GM21381 (cell line): Measurements from ENCODE around the gene NINL.
"Not testable (repeated sequence)": the region's sequence is repeated elsewhere in the genome, so short reads cannot be mapped to it uniquely, and the experiment has no call there.

ENCODE experiments used
- ATAC-seq: cut with Tn5 transposase; IDR thresholded peaks from one replicate; pipeline ENCODE4 v1.9.1; 2021; ENCODE audit warnings: mild to moderate bottlenecking, moderate library complexity; ENCODE audit not compliant: unreplicated experiment

NINL gene

GRCh38 chr20:25504366-25505135 lies 80.8 kb downstream of the NINL start:
- no peak for ATAC-seq

GRCh38 chr20:25503936-25504335 lies 81.4 kb downstream of the NINL start:
- no peak for ATAC-seq

DNA sequence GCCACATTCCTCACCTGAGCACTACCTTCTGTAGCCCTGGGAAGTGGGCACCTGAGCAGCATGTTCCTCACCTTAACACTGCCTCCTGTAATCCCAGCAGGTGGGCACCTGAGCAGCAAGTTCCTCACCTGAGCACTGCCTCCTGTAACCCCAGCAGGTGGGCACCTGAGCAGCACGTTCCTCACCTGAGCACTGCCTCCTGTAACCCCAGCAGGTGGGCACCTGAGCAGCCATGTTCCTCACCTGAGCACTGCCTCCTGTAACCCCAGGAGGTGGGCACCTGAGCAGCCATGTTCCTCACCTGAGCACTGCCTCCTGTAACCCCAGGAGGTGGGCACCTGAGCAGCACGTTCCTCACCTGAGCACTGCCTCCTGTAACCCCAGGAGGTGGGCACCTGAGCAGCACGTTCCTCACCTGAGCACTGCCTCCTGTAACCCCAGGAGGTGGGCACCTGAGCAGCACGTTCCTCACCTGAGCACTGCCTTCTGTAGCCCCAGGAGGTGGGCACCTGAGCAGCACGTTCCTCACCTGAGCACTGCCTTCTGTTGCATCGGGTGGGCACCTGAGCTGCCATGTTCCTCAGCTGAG lies 82.2 kb downstream of the NINL start:
- ATAC-seq: not testable (repeated sequence)

DNA sequence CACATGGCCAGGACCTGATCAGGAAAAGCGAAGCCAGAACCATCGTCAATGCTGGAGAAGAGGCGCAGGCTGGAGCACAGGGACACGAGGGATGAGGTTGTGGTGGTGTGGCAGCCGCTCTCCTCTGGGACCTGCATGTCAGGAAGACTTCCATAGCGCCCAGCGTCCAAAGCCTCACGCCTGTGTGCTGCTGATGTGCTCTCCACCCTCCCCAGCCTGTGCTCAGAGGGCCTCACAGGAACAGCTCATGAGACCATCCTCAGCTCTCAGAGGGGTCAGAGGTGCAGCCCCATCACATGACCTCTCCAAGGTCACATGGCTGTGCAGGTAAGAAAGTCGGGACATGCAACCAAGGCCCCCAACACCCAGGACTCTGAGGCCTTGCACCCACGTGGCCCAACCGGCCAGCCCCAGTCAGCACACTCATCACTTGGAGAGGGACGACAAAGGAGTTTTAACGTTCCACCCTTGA lies 84.4 kb downstream of the NINL start:
- no peak for ATAC-seq

GRCh38 chr20:25499855-25500434 lies 85.4 kb downstream of the NINL start:
- no peak for ATAC-seq

GRCh38 chr20:25499031-25499430 lies 86.3 kb downstream of the NINL start:
- ATAC-seq: no peak

- ATAC-seq: no peak
These were observed 87.1 kb downstream of the NINL start for GRCh38 chr20:25498280-25498606.

GRCh38 chr20:25497586-25498279 lies 87.6 kb downstream of the NINL start:
- ATAC-seq: no peak

GRCh38 chr20:25496968-25497401 lies 88.3 kb downstream of the NINL start:
- no peak for ATAC-seq

GRCh38 chr20:25496165-25496967 lies 89.0 kb downstream of the NINL start:
- no peak for ATAC-seq

- ATAC-seq: no peak
These were observed 90.0 kb downstream of the NINL start for GRCh38 chr20:25495189-25495824.

DNA sequence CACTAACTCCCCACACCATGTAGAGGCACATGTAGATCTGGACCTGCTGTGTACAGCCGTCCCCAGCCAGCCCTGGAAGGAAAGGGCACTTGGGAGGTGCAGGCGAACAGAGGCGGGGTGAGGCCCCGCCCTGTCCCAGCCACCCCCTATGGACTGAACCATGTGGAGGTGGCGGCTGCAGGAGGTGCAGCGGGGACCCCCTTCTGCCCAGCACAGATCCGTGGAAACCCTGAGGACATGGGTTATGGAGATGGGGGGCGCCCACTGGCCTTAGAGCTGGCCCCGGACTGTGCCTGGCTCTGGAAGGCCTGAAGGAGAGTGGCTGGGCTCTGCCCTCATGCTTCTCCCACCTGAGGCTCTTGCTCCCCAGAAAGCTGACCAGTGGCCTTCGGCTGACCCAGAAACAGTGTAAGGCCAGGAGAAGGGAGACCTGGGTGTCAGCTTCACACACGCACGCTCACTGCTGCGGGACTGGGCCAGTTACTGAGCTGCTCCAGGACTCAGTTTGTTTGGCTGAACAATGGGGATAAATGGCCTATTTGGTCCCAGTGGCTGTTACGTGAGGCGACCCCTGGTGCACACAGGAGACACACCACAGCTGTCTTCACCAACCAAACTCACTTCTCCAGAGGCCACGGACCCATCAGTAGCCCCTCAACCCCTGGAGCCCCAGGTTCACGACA lies 90.7 kb downstream of the NINL start:
- ATAC-seq: no peak

- ATAC-seq: no peak
These were observed 91.4 kb downstream of the NINL start for GRCh38 chr20:25493748-25494505.

GRCh38 chr20:25493137-25493536 lies 92.2 kb downstream of the NINL start:
- no peak for ATAC-seq

GRCh38 chr20:25491446-25492038 lies 93.8 kb downstream of the NINL start:
- no peak for ATAC-seq

DNA sequence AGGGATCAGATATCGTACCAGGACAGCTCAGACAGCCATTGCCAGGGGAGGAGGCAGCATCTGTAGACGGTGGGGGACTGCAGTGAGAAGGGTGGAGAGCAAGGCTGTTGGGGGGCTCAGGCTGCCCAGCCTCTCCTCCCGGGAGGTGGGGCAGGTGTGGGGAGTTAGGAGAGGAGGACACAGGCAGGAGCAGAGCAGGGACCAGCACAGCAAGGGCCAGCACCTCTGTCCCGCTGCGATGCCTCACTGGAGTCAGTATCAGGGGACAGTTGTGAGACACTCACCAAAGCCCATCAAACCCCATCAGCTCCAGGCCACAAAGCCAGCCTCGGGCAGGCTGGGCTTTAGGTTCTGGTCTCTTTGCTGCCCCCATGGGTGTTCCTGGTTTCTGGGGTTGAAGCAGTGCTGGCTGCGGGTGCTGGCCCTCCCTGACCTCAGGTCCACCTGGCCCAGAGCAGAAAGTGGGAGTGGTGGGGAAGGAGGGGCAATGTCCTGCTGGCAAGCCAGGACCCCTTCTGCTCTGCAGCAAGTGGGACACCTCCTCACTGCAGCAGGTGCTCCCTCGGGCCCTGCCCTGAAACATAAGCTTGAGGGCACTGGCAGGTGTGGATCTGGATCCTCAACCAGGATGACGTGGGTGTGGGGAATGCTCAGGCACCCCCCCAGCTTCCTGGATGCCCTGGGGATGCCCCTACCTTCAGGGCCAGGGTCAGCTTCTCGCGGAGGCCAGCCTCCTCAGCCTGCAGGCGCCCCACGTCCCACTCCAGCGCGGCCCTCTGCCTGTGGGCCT lies 94.5 kb downstream of the NINL start:
- no peak for ATAC-seq

DNA sequence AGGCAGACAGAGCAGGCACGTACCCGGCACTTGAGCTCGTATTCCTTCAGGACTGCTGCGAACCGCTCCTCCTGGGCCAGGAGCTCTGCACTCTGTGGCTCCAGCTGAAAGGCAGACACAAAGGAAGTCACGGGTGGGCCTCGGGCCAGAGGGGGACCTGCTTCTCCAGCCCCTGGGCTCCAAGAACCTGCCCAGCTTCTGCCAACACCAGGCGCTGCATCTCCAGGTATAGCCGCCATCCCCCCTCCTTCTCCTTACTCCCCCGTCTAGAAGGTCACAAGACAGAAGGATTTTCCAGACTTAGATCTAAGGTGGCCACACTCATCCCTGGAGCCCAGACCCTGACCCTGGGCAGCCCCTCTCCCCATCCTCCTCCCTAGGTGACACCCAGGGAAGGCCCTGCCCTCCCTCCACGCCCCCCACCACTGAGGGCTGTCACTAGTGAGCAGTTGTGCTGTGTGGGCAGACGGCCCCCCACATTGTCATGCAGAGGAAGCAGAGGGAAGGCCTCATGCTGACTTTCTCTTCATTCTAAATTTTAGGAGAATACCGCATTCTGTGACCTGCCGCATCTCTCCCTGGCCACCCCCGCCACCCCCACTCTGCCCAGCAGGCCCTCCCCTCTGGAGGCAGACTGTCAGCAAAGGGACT lies 96.0 kb downstream of the NINL start:
- ATAC-seq: no peak
